Femur (tissue), 1 donor: ENCODE measurements around the gene FYB2.
"Not testable (repeated sequence)": the region's sequence is repeated elsewhere in the genome, so short reads cannot be mapped to it uniquely, and the experiment has no call there.

Source experiments
- DNase-seq: peaks from one replicate; pipeline ENCODE4 v3.0.0-alpha.2; 2017

The FYB2 gene

DNA sequence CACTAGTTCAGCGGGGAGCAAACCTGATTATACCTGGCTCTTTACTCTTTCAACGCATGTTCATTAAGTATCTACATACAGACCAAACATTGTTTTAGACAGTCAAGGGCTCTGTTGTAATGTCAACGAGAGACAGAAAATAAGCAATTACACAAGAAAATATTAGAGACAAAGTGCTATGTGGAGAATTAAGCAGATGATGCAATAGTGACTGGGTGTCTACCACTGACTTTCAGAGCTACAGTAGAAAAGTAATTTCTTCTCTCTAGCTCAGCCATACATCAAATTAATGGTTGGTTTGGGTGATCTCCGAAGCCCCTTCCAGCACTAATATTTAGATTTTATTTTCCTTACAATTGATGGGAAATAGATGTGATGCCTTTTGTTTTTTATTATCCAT is 23.3 kb downstream of the FYB2 start:
- DNase-seq = no peak

DNA sequence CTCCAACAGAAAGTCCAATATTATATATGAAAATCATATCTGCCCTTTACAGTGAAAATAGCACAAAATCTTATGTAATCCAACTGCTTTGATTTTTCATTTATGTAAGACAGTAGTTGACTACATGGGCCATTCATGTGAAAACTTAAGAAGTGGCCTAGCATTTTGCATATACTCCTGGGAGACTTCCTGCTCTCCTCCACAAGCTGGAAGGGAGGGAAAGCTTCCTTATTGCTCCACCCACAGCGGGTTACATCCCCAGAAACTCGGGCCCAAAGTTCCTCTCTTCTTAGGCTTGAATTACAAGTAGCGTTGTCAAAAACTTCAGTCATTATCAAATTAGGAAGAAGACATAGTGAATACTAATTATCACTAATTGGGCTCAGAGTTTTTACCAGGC is 29.2 kb downstream of the FYB2 start:
- no peak for DNase-seq

DNA sequence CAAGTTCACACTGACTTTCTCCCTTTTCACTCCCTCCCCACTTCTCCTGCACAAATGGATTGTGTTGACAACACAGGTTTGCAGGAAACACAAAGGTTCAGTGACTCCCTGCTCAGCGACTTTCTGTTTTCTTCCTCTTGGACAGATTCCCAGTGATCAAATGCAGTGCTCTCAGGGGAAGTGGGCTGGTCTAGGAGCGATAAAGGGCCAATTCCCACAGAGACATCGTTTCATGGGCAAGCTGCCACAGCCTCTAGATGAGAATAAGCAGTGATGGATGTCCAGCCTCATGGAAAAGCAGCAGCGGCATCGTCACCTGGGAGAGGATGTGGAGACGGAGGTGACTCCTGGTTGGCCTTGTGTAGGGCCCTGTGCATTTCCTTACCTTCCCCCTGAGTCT is 30.6 kb downstream of the FYB2 start:
- DNase-seq = peak; percentile 15

DNA sequence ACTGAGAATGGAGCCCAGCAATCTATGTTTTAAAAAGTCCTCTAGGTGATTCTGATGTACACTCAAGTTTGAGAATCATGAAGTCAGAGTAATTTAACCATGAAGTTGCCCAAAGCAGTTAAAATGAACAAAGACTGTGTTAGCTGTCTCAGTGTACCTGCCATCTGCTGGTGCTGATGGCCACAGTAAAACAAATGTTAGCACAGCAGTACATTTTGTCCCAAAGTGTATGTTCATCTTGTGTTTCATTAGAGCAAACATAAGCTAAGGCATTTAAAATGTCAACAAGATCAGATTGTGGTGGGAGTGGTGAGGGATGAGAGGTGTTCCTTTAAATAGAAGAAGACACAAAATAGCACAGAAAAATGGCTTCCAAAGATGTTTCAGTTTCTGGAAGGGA is 31.1 kb downstream of the FYB2 start:
- no peak for DNase-seq

DNA sequence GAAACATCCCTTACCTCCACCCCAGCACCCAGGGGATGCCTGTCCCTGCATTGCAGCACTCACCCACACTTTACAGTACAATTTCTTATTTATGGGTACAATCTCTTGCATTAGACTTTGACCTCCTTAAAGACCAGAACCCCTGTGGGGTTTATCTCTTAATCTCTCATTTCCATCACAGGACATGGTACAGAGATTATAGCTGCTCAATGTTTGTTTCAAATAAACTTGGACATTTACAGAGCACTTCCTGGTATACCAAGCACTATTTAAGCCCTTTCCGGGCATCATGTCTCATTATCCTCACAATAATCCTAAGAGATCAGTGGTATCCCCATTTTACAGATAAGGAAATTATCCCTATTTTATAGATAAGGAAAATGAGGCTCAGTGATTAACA is 31.9 kb downstream of the FYB2 start:
- DNase-seq = no peak

DNA sequence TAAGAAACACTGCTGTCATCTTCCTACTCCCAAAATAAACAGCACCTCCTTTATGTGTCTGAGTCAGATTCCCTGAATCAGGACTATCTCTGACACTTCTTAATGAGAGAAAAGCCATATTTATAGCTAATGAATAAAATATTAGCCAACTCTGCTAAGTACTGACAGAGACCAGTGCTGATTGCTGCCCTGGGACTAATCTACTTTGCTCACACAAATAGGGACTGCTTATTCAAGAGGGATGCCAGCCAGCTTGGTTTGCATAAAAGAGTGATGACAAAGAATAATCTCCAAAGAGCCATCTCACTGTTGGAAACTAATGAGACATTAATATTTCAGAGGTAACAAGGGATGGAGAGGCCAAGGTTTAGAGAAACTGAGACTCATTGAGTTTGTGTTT is 36.4 kb downstream of the FYB2 start:
- DNase-seq = no peak

DNA sequence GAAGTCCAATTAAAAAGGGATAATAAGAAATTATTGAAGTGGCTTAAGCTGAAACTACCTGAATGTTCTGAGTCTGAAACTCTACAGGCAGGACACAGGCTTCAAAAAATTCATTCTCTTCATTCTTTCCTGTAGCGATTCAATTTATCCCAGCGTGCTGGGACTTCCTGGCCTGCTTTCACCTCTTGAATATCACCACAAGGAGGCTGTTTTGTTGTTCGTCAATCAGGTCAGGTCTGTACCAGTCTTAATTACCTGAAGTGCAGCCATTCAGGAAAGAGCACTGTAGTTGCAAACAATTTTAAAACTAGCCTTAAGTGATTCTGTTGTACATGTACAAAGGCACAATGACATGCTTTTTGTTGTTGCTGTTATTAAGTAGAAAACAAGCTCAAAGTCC is 38.4 kb downstream of the FYB2 start:
- no peak for DNase-seq

DNA sequence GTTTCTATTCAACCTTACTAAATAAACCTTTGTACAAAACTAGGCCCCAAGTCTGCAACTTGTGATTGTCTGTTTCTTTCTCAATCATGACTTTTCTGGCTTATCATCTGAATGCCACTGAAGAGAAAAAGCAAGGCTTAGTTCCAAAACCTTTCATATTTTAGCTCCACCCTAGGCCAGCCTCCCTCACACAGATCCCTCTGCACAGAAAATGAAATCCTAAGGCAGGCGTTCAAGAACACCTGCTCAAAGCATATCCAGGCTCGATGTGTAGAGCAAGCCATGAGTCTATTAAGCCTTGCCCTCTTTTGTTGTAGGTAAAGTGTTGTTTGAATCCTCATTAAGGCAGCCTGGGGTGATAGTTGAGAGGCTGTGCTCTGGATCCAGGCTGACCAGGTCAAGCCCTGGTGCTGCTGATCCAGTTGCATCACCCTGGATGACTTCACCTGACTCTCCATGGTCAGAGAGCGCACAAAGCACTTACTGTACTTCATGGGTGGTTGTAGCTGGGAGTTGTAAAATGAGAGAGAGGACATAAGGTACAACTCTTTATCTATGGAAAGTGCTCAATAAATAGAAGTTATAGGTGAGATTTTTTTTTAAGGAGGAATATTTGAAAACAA is 39.0 kb downstream of the FYB2 start:
- no peak for DNase-seq

DNA sequence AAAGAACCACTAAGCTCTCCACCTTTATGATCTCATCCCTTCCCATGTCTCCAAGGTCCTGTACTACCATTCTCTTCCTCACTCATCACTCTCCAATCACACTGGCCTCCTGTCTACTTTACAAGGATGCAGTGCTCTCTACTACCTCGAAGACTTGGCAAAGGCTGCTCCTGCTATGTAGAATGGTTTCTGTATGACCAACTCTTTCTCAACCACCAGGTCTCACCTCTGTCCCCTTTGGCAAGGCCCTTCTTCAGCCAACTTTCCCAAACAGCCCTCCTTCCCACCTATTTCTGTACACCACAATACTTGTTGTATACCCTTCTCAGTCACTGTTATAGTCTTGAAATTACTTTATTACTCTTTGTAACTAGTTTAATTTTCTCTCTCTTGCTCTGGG is 41.2 kb downstream of the FYB2 start:
- DNase-seq = no peak

DNA sequence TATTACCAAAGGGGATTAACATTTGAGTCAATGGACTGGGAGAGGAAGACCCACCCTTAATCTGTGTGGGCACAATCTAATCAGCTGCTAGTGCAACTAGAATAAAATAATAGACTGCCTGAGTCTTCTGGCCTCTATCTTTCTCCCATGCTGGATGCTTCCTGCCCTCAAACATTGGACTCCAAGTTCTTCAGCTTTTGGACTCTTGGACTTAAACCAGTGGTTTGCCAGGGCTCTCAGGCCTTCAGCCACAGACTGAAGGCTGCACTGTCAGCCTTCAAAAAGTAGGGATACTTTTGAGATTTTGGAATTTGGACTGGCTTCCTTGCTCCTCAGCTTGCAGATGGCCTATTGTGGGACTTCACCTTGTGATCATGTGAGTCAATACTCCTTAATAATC is 44.5 kb downstream of the FYB2 start:
- not testable (repeated sequence) for DNase-seq

DNA sequence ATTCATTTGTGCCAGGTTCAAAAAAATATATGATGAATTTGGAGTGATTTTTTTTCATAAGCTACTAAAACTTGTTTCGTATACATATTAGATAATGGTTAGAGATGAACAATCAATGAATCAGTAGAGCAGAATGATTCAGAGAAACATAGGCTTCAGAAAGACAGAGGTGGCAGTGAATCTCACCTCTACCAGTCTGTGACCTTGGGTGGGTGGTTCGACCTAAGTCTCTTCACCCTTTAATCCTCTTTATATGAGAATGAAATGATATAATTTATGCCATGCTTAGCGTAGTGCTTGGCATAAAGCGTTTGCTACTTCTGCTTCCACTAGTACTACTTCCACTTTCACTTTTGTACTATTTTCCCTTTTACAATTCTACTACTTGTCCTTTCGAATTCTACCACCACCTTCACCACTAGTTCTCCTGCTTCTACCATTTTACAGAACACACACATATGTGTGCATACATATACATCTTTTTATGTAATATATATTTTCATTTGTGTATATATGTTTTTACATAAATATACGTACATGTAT is 45.1 kb downstream of the FYB2 start:
- DNase-seq = no peak

DNA sequence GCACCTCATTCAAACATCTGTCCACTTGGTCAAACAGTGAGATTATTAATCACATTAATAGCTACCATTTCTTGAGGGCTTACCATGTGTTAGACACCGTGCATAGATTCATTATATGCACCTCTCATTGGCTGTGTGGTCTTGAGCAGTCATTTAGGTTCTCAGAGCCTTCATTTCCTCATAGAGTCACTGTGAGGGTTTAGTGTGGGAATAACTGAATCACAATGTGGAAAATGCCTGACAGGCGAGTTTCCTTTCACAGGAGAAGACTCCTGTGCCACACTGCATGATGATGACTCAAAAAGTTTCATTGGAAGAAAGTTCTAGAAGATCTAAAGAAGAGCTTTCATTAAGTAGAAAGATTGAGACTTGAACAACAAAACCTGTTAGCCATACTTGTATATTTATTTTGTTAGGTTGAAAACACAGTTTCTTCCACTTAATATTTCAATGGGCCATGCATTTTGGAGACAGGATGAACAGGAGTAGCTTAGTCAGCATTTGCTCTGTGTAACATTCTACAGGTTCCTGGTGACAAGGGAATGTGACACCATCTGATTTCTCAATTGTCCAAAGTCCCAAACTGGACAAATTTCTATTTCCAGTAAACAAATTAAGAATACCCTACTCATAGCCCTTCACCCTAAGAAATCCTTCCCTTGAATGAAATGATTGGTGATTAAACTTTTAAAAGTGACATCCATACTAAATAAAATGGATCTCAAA is 45.7 kb downstream of the FYB2 start:
- DNase-seq = no peak

DNA sequence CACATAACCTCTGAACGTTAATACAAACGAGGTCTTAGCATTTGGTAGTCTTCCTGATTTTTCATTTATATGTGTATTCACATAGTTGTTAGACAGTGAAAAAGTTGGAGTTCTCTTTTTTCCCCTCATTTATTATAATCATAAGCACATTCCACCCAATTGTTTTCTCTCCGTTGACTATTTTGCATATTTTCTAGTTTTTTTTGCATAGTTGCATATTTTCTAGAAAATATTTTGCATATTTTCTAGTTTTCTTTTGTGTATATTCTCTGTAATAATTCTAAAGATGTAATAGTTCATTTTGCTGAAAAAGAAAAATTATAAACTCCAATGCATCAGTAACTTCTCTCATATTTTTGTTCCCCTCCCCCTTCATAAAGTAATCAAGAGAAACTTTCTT is 47.5 kb downstream of the FYB2 start:
- DNase-seq = no peak

DNA sequence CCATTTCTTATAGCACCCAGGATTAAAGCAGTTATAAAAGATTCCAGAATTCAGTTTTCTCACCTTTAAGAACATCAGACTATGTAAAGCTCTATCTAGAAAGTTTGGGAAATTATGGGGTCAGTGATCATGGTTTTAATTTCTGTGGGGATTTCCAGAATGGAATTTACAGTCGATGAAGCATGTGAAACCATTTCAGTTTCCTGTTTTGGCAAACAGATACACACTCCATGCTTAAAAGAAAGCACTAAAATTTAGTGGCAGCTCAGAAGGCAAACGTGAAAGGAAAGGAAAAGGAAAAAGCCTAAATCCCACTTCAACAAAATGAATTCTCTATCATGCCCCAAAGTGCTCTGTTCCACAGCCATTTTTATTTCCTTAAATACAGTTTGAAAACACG is 60.4 kb downstream of the FYB2 start:
- DNase-seq = no peak

DNA sequence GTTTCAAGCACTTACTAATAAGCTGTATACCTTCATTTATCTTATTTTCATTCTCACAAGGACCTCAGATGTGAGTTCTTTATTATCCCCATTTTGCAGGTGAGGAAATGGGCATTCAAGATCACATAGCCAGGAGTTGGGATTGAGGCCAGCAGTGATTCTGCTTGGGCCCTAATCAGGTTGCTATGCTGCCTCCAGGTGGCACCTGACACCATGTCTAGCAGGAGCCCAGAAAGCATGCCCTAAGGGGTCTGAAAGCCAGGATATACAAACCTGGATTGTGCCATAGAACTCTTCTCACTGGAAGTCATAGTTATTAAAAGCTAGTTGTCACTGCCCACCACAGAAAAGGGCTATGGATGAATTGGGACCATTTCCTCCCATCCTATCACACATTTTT is 61.1 kb downstream of the FYB2 start:
- no peak for DNase-seq

DNA sequence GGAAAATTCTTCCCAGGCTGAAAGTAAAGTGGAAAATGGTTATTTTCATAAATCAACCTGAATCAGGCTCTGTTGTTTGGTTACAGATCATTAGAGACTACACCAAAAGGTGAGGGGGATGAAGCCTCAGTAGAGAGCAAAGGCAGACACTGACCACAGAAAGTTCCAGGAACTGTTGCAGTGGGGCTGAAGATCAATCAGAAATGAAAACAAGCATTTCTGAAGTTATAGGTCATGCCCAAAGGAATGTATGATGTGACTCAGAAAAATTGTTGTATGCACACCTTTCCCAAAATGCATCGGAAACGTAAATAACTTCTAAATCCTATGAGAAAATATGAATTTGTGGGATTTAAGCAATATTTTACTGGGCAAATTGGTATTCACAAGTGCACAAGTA is 63.3 kb downstream of the FYB2 start:
- DNase-seq = no peak

DNA sequence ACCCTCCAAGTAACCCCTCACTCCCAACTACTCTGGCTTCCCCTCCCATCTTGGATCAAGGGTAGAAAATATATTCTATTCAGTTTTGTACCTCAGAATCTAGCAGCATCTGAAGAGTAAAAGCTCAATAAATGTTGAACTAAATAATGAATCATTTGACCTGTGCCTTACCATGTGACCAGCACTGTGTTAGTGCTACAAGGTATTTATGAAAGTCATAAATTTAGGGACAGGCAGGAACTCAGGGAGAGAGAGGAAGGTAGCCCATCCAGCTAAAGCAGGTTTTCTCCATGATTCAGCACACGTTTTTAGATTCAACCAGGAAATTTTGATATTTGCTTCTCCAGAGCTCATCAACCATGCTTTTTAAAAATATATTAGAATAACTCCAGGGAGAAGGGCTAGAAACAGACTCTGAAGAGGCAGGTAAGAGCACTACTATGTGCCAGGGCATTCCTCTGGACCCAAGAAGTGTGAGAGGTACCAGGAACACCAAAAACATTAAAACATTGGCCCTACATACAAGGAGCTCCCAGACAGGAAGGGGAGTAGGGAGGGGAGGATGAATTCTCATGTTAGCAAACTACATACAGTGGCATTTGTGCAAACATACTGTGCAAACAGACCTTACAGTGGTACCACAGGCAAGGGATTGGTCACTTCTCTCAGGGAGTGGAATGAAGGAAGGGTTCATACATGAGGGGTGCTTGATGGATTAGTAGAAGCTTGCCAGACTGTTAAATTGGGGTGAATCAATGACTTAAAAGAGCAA is 64.3 kb downstream of the FYB2 start:
- DNase-seq = no peak

DNA sequence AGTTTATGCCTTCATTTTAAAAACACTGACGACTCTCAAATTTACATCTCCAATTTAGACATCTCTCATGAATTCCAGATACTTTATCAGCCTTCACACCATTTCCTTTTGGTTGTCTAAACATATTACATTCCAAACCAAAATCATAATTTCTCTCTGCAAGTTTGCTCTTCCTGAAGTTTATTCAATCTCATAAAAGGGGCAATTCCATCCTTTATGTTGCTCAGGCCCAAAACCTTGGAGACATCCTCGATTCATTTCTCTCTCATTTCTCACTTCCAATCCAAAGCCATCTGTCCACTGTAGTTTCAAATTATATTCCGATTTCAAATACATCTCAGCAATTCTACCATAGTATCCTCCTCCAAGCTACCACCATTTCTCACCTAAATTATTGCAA is 74.0 kb downstream of the FYB2 start:
- DNase-seq = no peak

DNA sequence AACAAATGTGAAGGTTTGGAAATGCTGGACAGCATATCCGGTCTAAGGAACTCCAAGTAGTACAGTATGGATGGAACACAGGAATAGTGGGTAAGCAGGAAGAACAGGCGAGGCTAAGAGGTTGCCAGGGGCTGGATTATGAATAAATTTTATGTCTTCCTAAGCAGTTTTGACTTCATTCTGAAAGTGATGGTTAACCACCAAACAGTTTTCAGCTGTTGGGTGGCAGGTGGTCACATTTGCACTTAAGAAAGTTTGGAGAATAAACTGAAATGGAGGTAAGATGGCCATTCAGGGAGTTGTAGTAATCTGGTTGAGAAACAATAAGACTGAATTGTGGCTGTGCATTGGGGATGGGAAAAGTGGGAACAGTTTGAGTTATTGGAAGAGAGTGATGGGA is 90.2 kb downstream of the FYB2 start:
- no peak for DNase-seq

DNA sequence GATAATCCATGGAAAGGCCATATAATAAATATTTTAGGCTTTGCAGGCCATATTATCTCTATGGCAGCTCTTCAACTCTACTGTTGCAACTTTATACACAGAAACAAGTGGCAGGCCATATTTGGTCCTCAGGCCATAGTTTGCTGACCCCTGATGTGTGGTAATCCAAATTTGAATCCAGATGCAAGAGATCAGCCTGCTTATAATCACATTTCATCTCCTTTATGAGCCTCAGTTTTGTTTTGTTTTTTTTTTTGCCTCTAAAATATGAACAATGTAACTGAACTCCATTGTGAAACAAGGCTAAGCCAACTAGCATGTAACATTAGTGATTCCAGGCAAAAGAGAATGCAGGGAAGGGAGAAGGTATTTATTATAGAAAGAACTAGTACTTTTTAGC is 92.5 kb downstream of the FYB2 start:
- no peak for DNase-seq

DNA sequence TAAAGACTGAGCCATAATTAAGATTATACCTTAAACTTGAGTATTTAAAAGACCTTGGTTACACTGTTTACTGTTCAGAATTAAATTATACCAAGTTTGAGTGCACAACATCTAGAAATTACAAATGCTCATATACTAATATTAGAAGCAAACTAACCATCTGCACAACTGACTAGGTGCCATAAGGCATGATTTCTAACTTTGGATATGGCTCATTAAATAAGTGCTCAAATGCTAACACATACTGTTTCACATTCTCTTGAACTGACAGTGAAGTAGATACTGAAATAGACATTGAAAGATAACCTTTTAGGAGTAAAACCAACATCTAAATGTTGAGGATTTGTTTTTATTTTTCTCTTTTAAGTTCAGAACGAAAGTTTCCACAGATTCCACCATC is 100.0 kb downstream of the FYB2 start:
- DNase-seq = no peak

DNA sequence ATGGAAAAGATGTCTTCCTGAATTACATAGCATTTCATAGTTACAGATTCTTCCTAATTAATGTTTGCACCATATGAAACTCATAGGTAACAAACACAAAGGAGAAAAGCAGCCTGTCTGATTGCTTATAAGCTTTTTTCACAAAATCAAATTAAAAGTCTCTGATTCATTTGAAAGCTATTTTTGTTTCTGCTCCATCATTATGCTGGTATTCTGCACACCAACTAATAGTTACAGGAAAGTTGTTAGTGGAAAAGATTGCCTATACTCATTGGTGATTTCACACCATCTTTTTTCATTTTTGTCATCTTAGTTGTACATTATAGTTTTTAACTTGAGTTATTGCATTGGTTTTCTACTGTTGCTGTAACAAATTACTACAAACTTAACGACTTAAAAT is 104.0 kb downstream of the FYB2 start:
- no peak for DNase-seq

DNA sequence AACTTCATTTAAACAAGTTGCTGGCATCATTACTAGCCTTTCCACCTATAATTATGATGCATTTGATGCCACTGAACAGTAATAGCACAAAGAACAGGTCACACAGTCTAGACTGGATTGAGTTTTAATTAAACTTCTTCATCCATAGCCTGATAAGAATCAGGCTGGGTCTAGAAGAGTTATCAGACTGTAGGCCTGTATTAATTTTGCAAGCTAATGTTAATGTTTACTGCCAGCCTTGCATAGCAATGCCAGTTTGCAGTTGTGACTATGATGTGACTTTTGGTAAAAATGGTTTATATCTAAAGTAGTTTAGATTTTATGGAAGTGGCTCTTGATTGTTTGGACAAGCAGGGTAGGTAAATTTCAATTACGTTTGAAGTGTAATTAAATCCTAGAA is 106.1 kb downstream of the FYB2 start:
- no peak for DNase-seq

DNA sequence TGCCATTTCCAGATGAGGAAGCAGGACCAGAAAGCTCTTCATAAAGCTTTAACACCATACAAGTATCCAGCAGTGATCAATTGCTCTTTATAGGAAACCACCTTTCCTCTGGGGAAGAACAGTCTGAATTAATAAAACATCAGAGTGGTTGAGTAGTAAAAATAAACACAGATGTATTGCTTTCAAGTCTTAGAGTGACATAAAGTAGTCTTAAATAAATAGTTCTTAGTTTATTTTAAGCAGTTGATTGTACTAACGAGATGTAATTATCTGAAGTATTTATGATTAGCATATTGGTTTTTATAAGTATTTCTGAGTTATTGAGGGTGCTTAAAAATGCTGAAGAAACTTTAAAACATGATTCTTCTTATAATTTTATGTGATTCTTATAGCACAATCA is 107.1 kb downstream of the FYB2 start:
- DNase-seq = no peak
